Smooth muscle cell (in vitro differentiated cells): Measurements from ENCODE around the gene MTRF1. TPM values are rescaled to one million over a fixed set of nuclear protein-coding genes. Genes with fewer than 3 reads are reported as not detected.
A peak's percentile ranks its signal among the peaks of the same experiment; 100 is the strongest.

Experiments used
- DNase-seq: peaks from one replicate; lab custom pipeline; 2025; ENCODE audit not compliant: unreplicated experiment; lab: John Stamatoyannopoulos, UW
- H2AFZ ChIP-seq: fragments of 200-600 bp; sonication (generic); 2 replicates; pipeline ENCODE4 v1.6.0; 2016; ENCODE audit warnings: antibody characterized with exemption, low read depth, mild to moderate bottlenecking
- H3F3A ChIP-seq: fragments of 200-600 bp; sonication (generic); 2 replicates; pipeline ENCODE4 v1.6.0; 2017; ENCODE audit warnings: antibody characterized with exemption, low read depth
- H3K27ac ChIP-seq: fragments of 200-600 bp; sonication (generic); 2 replicates; pipeline ENCODE4 v1.5.1; 2016; ENCODE audit warnings: low read depth, mild to moderate bottlenecking
- H3K27me3 ChIP-seq: fragments of 200-600 bp; sonication (generic); 2 replicates; pipeline ENCODE4 v1.6.1; 2016; ENCODE audit warnings: low read depth, mild to moderate bottlenecking
- H3K36me3 ChIP-seq: fragments of 200-600 bp; sonication (generic); 2 replicates; pipeline ENCODE4 v1.5.1; 2016; ENCODE audit warnings: low read depth
- H3K4me1 ChIP-seq: fragments of 200-600 bp; sonication (generic); 2 replicates; pipeline ENCODE4 v1.5.1; 2016; ENCODE audit warnings: low read depth
- H3K4me2 ChIP-seq: fragments of 200-600 bp; sonication (generic); 2 replicates; pipeline ENCODE4 v1.6.0; 2016; ENCODE audit warnings: mild to moderate bottlenecking
- H3K4me3 ChIP-seq: fragments of 200-600 bp; sonication (generic); 2 replicates; pipeline ENCODE4 v1.5.1; 2016; ENCODE audit warnings: mild to moderate bottlenecking
- H3K79me2 ChIP-seq: fragments of 200-600 bp; sonication (generic); 2 replicates; pipeline ENCODE4 v1.6.0; 2016; ENCODE audit warnings: low read depth, mild to moderate bottlenecking
- H3K9ac ChIP-seq: fragments of 200-600 bp; sonication (generic); 2 replicates; pipeline ENCODE4 v1.6.0; 2016; ENCODE audit warnings: low read depth
- H3K9me3 ChIP-seq: fragments of 200-600 bp; sonication (generic); replicated peaks from 2 replicates; pipeline ENCODE4 v1.5.1; 2016; ENCODE audit warnings: low read depth
- H4K20me1 ChIP-seq: fragments of 200-600 bp; sonication (generic); 2 replicates; pipeline ENCODE4 v1.6.0; 2016; ENCODE audit warnings: low read depth
- CTCF ChIP-seq: fragments of 200-600 bp; sonication (generic); IDR thresholded peaks from 2 replicates; pipeline ENCODE4 v1.5.1; 2017; ENCODE audit warnings: borderline replicate concordance, mild to moderate bottlenecking, antibody characterized with exemption; ENCODE audit not compliant: insufficient read depth, poor library complexity, severe bottlenecking
- WGBS: methylation state at CpG from one replicate; pipeline ENCODE4 v1.1.7; 2016; ENCODE audit warnings: low lambda C conversion rate; 5-methylcytosine and 5-hydroxymethylcytosine counted together
- polyA plus RNA-seq: library from polyadenylated mRNA; unstranded; fragments of >200 nt; fragmentation: Nextera tagmentation; extraction: Ambion mirVana; gene quantifications from 2 replicates; pipeline ENCODE4 v1.2.1, GENCODE V29; 2016
- total RNA-seq: library from RNA; depleted of rRNA; stranded (reverse); fragments of >200 nt; gene quantifications from 2 replicates; pipeline ENCODE4 v1.2.3, GENCODE V29; 2014

The MTRF1 gene
- total and polyA plus RNA-seq, 2 experiments from 2014 or later = 4.7 to 6.5 TPM

DNA sequence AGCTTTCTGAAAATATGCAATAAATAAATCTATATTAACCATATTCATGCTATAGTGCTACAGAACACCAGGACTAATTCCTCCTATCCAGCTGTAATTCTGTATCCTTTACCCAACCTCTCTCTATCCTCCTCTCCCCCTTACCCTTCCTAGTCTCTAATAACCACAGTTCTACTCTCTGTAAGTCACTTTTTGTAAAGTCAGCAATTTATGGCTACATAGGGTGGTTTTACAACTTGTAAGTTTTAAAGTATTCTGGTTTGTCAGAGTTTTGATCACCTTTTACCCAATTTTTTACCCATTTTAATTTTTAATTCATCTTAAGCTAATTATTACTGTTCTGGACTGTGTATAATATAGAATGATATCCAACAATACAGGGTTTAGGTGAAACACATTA is 34.0 kb downstream of the MTRF1 start:
- Histone ChIP-seq H3K4me2 (no peak overlapping the region), H4K20me1 (no peaks in the 10 kb centered on the region), H3K4me1 (no peaks in the 10 kb centered on the region), H3K9me3 (no peaks in the 10 kb centered on the region), H3K4me3 (no peak overlapping the region), H3K36me3 (no peaks in the 10 kb centered on the region), H3F3A (no peaks in the 10 kb centered on the region), H3K79me2 (no peaks in the 10 kb centered on the region), H3K27me3 (no peaks in the 10 kb centered on the region), H3K9ac (no peak overlapping the region), H3K27ac (no peak overlapping the region), H2AFZ (no peak overlapping the region)
- DNase-seq = no peak
- TF ChIP-seq CTCF = no peak

DNA sequence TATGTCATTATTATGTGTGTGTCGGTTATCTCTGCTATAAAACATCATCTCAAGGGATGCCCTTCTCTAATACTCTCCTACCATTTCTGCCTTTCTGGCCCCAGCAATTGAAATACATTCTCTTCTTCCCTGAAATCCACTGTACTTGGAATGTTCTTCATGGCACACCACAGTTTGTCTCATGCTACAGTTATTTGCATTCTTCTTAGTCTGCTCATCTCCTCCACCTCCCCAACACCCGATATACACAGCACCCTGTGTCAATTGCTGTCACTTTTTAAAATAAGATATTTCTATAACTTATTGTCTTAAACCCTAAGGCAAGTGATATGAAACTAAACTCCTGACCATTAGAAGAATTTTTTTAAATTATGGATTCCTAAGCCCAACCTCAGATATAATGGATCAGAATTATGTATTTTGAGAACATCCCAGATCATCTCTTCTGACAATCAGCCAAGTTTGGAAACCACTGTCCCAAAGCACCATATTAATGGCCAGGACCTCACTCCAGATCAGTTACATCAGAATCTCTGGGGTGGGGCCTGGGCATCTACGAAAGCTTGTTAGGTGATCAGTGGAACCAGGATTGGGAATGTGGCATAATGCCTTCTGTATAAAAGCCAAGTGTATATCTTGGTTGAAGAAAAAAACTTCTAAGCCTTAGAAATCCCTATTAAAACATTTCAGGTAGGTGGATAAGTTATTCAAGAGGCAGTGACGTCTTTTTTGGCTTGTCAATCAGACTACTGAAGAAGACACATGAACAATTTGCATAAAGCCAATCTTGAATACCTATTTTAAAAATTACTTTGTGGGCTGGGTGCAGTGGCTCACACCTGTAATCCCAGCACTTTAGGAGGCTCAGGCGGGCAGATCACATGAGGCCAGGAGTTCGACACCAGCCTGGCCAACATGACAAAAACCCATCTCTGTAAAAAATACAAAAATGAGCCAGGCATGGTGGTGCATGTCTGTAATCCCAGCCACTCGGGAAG is 39.0 kb downstream of the MTRF1 start:
- no peak for TF ChIP-seq CTCF
- Histone ChIP-seq H3K27me3 (no peaks in the 10 kb centered on the region), H3K36me3 (no peaks in the 10 kb centered on the region), H3K9me3 (no peaks in the 10 kb centered on the region), H3K27ac (no peak overlapping the region), H3K9ac (no peak overlapping the region), H2AFZ (no peak overlapping the region), H3K4me3 (no peak overlapping the region), H3K4me2 (peak overlapping the region; percentile 52), H3K4me1 (no peaks in the 10 kb centered on the region), H3K79me2 (no peaks in the 10 kb centered on the region), H4K20me1 (no peaks in the 10 kb centered on the region), H3F3A (no peaks in the 10 kb centered on the region)
- no peak for DNase-seq
- 80% methylated on average over 7 of the region's 7 CpGs for WGBS

DNA sequence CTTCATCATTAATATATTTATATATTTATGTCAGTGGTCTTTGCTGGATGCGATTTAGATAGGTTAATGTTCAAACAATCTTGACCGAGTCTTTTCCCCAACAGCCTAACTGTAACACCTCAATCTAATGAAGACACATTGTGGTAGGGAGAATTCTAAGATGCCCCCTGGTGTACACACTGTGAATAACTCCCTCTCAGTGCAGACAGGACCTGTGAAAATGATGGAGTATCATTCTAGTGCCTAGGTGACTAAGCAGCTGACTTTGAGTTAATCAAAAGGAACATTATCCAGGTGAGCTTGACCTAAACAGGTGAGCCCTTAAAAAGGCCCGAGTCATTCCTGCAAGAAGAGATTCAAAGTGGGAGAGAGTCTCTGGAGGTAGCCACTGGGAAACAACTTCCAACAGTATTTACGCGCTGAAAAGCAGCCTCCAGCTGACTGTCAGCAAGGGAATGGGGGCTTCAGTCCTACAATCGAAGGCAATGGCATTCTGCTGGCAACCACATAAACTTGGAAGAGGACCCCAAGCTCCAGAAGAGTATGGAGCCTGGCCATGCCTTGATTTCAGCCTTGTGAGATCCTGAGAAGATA is 41.0 kb downstream of the MTRF1 start:
- TF ChIP-seq CTCF = peak; percentile 64

More for the DNA sequence above, 41.0 kb downstream of the MTRF1 start:
- H2AFZ ChIP-seq = no peak overlapping the region
- H4K20me1 ChIP-seq = no peaks in the 10 kb centered on the region
- no peaks in the 10 kb centered on the region for H3K79me2 ChIP-seq
- H3K4me1 ChIP-seq = no peaks in the 10 kb centered on the region
- H3K4me2 ChIP-seq = no peak overlapping the region
- WGBS = 54% methylated on average over 6 of the region's 6 CpGs
- no peak for DNase-seq
- no peak overlapping the region for H3K9ac ChIP-seq
- H3K9me3 ChIP-seq = no peaks in the 10 kb centered on the region
- H3F3A ChIP-seq = no peaks in the 10 kb centered on the region
- H3K4me3 ChIP-seq = no peak overlapping the region
- H3K27me3 ChIP-seq = no peaks in the 10 kb centered on the region
- H3K36me3 ChIP-seq = no peaks in the 10 kb centered on the region
- no peak overlapping the region for H3K27ac ChIP-seq
